CD4-positive, alpha-beta T cell treated with Interleukin-6 for 4 hours (primary cell): ENCODE measurements around the gene CHRM2.

Experiments
- DNase-seq: peaks from one replicate; pipeline ENCODE4 v3.0.0-alpha.2; 2020; ENCODE audit warnings: mixed read lengths

The CHRM2 gene

DNA sequence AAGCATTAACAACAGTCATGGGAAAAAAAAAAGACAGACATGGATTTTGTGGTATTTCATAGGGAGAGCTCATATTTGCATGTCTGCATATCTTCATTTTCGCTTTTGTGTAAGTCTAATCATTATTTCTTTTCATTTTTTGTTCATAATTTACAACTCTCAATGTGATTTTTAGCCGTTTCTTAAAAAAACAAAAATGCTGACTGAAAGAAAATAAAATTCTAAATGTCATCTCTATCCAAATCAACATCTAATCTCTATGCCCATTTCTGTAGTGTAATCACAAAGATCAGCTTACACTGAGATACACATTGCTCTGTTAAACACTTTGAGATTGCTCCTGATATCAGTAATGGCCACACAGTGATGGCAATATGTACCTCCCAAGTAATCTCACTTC, 29.2 kb downstream of the CHRM2 start:
- no peak for DNase-seq

DNA sequence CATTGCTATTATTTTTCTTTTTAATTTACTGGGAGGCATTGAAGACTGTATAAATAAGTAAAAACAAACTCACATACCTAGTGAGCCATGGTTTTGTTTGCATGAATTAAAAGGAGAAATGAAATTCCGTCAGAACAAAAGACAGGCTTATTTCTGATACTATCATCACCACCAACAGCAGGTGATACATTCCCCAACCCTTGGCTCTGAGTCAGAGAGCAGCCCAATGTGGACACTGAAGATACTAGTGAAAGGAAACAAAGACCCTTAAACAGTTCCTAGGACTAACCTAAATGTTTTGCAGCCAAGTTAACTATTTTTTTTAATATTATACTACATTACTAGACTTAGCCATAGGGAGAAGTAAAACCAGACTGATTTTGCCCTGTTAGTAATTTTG, 31.6 kb downstream of the CHRM2 start:
- DNase-seq, result no peak

DNA sequence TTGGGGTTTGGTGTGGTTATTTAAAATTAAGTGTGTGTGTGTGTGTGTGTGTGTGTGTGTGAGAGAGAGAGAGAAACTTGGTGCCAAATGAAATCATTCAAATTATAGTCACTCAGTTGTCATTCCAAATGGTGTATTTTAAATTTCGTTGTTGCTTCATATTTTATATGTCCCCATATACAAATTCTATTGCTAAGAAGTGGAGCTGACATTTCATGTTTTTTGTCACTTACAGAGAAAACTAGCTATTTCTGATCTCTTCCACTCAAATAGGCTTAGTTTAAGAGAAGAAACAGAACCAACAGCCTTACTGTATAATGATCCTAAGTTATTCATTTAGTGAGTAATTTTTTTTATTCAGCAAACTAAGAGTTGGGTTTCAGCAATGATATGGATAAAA, 42.3 kb downstream of the CHRM2 start:
- DNase-seq, result no peak

DNA sequence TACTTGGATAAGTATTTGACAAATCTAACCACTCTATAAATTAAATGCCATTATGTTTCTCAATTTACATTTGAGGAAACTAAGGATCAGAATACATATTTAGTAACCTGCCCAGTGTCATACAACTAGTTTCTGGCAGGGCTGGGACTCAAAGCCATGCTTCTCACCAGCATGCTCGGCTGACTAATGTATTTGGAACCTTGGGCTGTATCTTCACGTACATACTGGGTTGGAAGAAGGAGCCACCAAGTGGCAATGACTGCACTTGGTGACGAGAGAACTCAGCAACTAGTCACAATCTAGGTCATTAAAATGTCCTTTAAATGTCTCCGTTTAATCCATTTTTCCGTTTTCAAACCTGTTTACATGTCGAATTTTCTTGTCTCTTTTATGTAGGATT, 42.9 kb downstream of the CHRM2 start:
- no peak for DNase-seq

DNA sequence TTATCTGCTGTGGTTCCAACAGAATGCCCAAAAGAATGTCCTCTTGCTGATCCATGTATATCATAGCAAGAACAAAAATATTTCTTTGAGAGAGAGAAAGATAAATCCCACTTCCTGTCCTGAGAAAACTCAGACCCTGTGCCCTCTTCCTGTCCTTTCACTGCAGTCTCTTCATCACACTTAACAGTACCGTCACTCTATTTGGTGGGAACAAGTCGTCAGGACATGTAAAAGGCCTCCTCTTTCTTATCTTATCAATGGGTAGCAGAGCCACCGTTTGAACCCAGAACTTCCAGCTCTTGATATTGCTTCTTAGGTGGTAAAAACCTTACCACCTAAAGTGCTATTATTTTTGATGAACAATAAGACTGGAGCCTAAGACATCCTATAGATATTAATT, 43.9 kb downstream of the CHRM2 start:
- no peak for DNase-seq

DNA sequence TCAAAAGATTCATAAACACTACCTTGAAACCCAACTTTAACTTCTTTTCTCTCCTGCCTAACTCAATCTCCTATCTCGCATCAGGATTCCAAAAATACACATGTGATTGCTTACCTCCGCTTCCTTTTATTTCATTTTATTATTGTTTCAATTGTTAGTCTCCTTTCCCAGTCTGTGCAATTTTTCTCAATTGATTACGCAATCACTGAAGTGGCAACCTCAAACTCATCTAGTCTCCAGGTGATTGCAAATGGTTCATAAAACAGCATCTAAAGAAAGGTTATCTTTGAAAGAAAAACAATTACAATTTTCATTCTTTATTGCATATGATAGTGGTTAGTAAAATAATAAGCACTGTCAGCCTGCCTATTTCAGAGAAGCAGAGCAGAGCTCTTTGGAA, 45.6 kb downstream of the CHRM2 start:
- no peak for DNase-seq

DNA sequence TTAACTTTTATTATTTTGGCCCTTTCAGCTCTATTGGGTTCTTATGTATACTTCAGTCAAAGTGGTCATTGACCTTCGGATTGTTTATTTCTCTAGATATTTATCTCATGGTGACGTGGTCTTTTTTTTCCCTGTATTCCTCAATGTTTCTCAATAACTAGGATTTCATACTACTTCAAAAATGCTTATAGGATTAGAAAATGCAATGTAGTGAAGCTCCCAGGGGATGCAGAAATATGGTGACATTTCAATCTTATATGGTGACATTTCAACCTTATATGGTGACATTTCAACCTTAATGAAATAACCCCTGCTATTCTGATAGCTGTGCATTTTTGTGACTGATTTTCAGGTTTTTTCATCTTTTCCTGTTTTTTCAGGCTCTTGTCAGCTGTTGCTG, 51.4 kb downstream of the CHRM2 start:
- no peak for DNase-seq

DNA sequence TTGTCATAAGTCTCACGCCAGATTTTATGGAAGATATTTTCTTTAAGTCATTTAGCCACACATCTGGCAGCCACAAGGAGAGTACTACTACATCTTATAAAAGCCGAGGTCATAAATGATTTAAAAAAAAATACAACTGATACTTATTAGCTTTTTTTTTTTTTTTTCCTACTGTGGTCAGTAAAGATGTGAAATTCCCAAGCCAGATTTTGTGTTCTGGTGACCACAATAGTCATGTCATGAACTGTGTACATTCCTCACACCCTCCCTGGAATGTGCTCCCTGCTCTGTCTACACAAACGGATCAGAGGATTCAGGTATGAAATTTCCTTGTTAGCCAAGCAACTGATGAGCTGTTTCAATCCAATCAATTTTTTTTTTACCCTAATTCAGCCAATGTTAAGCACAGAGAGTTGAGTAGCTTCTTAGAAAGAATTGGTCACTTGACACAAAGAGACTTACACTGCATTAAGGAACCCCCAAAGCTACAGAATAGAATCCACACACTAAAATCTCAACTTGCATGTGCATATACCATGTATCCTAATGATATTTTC, 54.7 kb downstream of the CHRM2 start:
- no peak for DNase-seq

DNA sequence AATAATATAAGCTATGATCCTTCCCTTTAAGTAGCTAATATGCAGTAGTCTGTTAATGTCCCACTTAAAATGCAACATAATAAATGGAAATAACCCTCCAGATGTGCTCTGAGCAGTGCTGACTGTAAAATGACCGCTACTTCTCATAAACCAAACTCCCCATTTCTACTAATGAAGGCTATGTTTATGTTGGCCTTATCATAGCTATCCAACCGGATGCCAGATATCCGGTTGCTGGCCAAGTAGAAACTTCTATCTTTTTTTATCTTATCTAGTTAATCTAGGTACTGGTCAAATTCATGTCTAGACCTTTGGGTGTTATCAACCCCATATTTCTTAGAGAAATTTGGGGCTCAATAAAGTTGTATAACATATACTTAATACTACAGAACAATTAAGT, 56.6 kb downstream of the CHRM2 start:
- DNase-seq, result no peak

DNA sequence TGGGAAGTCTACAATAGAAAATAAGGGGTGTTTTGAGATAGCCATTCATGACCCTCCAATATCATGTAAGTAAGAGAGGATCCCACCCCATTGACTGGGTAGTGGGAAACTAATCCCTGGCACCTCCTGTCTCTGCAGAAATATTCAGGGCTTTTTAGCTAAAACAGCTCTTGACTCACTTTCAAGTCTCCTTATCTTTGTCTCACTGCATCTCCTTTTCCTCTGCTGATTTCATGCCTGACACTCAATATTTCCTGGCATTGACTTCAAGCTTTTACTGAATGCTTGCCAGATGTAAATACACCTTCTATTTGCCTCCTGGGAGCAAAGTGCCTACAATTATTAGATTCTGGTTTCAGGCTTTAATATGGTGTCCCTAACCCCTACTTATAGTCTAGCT, 57.1 kb downstream of the CHRM2 start:
- DNase-seq, result no peak

DNA sequence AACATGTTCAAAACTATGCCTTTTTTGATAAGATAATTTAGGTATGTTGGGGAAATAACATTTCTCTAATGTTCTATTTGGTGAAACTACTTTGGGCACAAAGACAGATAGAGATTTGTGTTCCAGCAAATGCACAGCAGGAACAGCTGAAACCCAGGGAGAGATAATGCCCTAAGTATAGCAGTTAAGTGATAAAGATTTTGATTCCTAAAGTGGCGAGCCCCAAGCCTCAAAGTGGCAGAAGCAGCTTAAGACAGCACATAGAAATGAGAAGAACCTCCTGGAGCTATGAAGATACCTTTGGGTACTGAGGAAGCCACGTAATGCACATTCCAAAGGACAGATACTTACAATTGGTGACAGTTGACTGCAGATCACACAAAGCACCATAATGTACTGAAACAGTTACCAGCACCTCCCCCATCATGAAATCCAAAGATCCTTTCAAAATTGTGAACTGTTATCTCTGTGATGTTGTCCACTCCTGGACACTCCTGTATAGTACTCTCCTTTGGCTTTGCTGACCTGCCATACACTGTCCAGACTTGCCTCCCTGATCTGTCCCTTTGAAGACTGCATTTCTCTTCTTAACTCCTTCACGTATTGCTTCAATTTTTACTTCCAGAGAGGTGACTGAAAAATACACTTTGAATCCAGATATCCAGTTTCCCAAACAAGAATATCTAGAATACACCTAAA, 62.9 kb downstream of the CHRM2 start:
- DNase-seq, result no peak

DNA sequence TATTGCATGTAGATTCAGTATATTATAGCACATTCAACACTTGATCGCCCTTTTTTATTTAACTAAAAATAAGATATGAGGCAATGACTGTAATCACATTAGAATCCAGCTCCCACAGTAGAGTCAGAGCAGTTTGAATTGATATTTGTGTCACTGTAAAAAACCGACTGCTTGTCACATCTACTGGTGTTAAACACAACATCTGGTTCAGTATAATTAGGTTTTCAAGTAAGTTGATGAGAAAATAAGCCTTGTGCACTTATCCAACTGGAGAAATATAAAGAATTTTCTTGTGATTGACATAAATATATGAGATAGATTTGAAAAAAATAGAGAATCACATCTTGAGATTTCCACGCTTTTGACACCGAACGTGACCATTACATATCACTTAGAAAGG, 69.0 kb downstream of the CHRM2 start:
- DNase-seq, result no peak

DNA sequence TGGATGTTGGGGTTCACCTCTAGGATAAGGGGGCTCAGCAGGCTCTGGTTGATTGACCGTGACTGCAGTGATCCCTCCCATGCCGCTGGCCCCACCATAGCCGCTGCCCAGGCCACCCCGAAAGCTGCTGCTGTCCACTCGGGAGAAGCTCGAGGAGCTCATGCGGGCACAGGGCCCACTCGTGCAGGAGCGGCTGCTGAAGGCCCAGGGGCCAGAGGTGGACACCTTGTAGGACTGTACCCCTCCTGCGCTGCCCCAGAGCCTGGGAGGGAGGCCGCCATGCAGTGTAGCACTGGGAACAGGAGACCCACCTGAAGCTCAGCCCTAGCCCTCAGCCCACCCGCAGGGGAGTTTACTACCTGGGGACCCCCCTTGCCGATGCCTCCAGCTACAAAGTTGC, 70.0 kb downstream of the CHRM2 start:
- DNase-seq, result no peak

DNA sequence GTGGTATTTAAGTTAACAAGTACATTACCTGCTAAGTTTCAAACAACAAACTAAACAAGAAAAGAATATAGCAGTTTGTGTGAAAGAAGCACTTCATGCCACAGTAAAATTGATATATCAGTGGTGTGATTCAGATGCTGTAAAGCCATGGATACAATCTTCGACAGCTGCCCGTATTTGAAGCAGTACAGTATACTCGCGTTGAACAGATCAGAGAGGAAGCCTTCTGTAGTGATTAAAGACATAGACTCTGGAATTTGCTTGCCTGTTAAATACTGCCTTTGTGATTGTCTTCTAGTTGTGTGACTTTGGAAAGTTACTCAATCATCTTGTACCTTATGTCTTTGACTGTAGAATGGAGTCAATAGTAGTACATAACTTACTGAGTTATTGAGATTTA, 71.7 kb downstream of the CHRM2 start:
- no peak for DNase-seq

DNA sequence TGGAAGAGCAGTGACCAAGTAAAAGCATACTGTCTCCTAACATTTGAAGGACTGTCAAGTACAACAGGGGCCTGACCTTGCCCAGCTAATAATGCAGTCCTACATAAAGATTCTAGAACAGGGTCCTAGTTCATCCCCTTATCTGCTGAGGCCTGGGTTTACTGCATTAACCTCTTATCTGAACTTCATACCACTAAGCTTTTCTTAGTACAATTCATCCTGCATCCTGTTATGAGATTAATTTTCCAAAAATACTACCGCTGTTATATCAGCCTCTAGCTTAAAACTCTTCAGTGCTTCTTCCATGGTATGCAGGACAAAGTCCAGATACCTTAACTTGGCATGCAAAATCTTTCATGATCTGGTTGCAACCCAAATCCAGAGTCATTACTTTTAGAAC, 72.5 kb downstream of the CHRM2 start:
- no peak for DNase-seq

DNA sequence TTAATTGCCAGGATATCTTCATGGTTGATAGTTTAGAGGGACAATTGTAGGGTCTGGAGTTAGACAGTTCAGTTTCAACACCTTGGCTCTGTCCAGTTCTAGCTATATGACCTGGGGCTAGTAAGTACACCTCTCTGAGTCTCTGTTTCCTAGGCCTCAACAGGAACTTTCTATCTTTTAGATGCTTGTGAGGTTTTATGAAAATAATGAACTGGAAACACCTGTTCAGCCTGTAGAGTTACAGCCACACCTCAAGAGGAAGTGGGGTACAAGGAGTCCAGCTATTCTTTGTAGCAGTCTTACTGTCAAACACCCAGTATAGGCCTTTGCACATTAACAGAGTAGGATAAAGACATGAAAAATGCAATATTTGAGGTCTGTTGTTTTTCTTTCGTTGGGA, 73.4 kb downstream of the CHRM2 start:
- no peak for DNase-seq

DNA sequence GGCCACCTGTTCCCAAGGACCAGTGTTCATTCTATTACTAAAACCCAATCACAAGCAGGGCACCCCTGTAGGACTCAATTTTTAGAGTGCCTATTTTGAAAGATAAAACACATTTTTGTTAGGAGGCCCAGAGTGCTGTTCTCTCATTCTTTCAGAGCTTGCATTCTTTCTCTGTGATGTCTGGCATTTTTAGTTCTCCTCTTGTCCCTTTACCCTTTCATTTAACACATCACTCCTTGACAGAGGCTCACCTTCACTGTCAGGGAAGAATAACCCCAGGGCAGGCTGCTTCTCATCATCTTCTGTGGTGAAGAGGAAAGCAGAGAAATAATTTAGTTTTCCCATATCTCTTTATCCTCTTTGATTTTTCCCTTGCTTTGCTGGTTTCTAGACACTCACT, 73.9 kb downstream of the CHRM2 start:
- DNase-seq, result no peak

DNA sequence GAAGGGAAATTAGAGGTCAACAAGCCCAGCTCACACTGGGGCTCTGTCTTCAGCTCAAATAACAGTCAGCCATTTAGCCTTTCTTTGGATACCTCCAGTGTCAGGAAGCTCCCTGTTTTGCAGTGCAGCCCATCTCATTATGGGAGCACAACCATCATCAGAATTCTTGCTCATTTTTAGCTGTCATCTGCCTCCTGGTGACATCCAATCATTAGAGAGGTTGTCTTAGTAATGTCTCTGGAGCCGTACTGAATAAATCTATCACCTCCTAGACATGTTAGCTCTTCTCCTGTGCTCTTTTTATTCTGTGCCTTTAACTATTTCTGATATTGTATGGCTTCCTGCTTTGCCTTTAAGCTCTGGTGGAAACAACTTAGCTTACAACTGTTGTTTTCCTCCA, 74.5 kb downstream of the CHRM2 start:
- no peak for DNase-seq

DNA sequence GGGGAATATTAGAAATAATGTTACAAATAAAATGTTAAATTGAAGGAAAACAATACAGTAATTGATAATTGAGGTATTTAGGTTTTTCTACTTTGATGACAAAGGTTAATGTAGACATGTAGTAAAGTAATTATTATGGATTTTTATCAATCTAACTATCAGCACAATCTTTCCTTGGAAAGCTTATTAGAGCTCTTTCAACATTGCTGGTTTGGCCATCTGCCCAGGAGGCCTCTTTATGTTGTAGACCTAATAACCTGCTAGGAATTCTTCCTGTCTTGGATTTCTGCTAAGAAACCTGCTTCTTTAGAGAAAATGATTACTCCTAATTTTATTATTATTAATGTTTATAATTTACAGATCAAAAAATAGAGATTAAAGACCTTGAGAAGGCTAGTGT, 78.9 kb downstream of the CHRM2 start:
- no peak for DNase-seq

DNA sequence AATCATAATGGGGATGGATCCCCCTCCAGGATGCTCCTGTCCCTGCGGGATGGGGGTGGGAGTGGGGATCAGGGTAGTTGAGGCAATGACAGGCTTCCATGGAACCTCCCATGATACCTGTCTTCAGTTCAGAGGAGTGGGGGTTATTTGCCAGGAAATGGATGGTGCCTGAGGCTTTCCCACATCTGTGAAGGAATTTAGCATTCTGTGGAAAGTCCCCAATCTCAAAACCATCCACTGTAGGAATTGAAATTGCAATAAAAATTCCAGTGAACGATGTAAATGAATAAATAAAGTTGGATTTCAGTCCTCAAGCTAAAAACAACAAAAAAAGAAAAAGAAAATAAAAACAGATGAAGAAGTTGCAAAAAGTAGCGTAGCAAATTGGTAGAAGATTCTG, 81.9 kb downstream of the CHRM2 start:
- DNase-seq, result no peak

DNA sequence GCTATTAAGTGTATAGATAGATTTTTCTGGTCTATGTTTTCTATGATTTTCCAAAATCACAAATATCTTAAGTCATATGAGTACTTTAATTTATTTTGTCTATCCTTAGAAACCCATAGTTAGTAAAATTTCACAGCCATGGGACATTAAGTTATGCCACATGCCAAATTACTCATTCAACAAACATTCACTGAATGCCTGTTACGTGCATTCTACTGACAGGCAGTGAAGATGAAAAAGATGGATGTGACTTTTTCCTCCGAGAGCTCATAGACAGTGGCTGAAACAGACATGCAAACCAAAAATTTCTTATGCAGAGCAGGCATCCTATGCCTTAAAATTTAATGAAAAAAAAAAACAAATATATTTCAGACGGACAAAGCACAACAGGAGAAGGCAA, 84.9 kb downstream of the CHRM2 start:
- no peak for DNase-seq

DNA sequence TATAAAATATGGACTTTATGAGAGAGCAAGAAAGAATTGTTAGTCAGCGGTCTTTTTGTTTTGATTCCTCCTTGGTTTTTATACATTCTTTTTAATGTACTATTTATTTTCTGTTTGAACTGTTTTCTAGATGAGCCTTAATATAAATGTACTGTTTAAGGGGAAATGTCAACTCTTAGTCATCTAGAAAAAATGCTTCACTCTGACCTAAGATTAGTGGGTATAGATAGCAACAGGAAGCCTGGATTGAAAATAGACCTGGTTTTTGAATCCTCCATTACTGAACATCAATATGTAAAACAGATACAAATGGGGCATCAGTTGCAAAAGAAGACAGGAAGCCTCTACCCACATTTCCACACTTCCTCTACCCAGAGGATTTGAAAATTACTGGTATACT, 87.8 kb downstream of the CHRM2 start:
- DNase-seq, result no peak

DNA sequence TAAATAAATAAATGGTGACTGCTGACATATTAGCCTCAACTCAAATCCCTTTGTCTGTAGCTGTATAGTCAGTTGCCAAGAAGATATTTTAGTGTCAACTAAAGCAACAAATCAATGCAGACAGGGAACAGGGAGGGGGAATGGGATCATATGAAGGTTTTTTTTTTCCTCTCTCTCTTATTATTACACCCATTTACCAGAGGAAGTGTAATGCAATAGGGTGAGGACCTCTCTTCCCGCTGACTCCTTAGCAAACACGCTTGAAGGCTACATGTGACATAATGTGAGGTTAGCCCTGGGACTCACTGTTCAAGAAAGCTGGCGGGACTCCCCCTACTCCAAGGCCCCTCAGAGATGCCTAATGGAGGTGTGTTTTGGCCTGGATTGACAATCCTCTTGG, 88.2 kb downstream of the CHRM2 start:
- DNase-seq, result no peak

DNA sequence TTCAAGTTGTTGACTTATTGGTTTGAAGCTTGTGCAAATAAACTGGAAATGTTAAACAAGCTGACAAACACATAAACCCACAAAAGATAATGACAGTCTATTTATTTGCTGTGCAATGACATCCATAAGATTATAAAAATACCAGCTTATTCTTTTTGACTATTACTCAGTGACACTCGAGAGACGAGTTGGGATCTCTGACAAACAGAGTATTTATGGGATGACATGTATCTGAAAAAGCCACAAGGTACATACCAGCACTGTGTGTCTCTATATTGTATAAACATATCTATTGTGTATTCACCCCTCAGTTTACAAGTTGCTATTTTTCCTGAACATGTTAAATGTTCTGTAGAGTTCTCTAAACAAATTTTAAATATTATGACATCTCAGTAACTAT, 88.9 kb downstream of the CHRM2 start:
- DNase-seq, result no peak

DNA sequence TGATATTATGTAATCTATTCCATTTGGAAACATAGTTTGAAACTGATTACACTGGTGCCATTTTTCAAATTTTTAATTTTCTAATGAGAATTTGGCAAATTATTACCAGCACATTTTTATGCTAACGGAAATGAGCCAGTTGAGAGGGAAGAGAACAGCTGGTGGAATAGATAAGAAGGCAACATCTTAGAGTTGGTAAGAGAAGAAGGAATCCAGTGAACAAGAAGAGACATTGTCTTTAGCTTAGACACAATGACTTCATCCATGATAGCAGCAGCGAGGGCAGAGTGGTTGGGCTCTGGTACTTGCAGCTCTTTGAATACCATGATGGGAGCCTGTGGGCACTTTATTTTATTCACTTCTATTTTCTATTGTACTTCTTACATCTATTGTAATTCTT, 89.6 kb downstream of the CHRM2 start:
- DNase-seq, result no peak

DNA sequence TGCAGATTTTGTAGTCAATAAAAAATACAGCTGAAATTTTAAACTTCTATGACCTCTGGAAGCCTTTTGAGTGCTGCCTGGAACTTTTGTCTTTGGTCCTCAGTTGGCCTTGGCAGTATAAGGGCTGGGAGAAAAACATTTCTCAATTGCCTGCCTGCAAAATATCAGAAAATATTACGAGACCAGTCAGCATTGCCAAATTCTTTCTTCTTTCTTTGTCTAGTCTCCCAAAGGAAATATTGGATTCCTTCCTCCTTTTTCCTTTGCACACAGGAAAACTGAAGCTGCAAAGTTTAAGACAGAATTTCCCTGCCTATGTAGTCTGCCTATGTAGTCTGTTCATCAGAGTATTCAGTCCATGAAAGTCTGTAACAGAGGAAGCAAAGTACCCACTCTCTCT, 95.9 kb downstream of the CHRM2 start:
- DNase-seq, result no peak
